ENCODE results near the gene DCLK2. TPM values are rescaled to one million over a fixed set of nuclear protein-coding genes. Genes with fewer than 3 reads are reported as not detected.

Gene DCLK2
- total and polyA plus RNA-seq, 12 donors = 4.1 to 33.4 (median 16.7) TPM

DNA sequence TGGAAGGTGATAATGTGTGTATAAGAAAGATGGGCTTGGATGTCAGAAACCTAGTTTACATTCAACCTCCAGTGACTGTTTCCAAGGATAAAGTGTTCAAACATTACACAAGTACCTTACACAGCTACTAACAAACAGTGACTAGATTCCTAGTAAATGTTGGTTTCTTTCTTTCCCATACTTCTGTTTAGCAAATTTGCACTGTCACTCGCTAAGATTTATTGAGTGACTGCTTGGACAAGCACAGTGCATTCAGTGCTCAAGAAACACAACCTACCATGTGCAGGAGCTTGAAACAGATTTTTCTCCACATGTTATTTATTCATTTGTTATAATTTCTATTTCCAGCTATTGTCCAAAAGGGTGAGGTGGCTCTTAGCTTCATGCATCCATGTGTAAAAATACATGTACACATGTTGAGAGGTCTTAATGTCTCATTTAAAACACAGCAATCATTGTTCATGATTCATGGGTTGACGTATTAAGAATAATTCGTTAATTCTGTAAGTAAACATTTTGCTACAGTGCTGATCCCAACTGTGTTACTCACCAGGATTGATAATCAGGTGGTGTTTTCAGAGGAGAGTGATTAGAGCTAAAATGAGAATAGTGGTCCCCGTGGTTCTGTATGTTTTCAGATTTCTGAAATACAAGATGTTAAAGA is 153.0 kb downstream of the DCLK2 start:
- Histone ChIP-seq H3K36me3 (peaks cover 0 to 43% (median 0%) of the 10 kb centered on the region in 9 donors), H3K27ac (peak overlapping the region in 2 of 10 donors; percentile 7 to 47), H3K4me3 (no peak overlapping the region), H3K4me1 (peaks cover 2 to 56% (median 28%) of the 10 kb centered on the region in 9 donors), H3K9me3 (no peaks in the 10 kb centered on the region), H3K27me3 (no peaks in the 10 kb centered on the region)
- intact Hi-C loops (cut with DNase I) = loop anchor here in 1 of 10 donors (10.0 kb wide), 1 partner anchor 416 kb away; the partner anchor contains the start of gene IQCM
- no peak for DNase-seq
- 83 to 84% methylated on average over 4 of the region's 4 CpGs for WGBS, 2 donors
- no peak for ATAC-seq
- no peak for TF ChIP-seq CTCF (IDR thresholded peaks at IDR 0.05)

DNA sequence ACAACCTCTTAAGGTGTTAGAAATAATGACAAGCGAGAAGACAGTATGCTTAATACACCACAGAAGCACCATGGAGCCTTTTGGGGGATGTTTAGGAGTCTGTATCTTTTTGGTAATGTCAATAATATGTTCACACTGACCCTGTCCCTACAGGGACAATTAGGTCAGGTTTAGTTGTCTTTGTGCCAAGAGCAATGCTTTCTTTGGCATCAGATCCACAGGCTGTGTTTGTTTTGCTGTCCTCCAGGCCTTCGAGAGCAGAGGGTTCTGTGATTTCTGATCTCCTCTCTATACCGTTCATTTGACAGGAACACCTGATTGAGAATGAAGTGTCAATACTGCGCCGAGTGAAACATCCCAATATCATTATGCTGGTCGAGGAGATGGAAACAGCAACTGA is 153.8 kb downstream of the DCLK2 start:
- peaks cover 0 to 43% (median 0%) of the 10 kb centered on the region in 9 donors for H3K36me3 ChIP-seq
- peaks cover 2 to 55% (median 28%) of the 10 kb centered on the region in 9 donors for H3K4me1 ChIP-seq
- no peak for TF ChIP-seq CTCF (IDR thresholded peaks at IDR 0.05)
- peak overlapping the region in 4 of 10 donors; percentile 3 to 47 (median 22) for H3K27ac ChIP-seq
- DNase-seq = peak in 1 of 2 donors; percentile 32
- peak in 7 of 8 donors; percentile 53 to 77 (median 66) for ATAC-seq
- 43 to 46% methylated on average over 6 of the region's 6 CpGs for WGBS, 2 donors
- no peaks in the 10 kb centered on the region for H3K27me3 ChIP-seq
- H3K4me3 ChIP-seq = no peak overlapping the region
- H3K9me3 ChIP-seq = no peaks in the 10 kb centered on the region
- intact Hi-C loops (cut with DNase I) = loop anchor here in 1 of 10 donors (10.0 kb wide), 1 partner anchor 417 kb away; the partner anchor contains the start of gene IQCM

- no peak for DNase-seq
- no peak overlapping the region for H3K27ac ChIP-seq
- 92 to 94% methylated on average over 5 of the region's 5 CpGs for WGBS, 2 donors
Measured at GRCh38 chr4:150234246-150234645, 156.0 kb downstream of the DCLK2 start.

DNA sequence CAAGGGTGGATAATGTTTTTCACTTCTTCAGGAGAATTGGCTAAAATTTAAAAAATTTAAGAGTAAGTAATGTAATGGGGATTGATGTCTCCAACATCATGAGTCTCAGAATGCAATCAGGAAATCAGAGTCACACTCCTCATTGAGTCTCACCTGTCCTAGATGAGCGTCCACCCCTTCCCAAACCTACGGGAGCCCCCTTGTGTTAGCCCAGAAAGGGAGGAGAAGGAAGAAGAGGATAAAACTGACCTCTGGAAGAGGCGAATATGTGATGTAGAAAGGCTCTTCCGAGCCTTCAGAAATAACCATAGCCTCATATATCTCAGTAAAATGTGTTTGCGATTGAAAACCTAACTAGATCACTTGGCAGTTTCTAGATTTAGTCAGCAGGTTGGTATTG is 157.1 kb downstream of the DCLK2 start:
- no peak for TF ChIP-seq CTCF (IDR thresholded peaks at IDR 0.05)
- ATAC-seq = no peak
- Histone ChIP-seq H3K4me3 (no peak overlapping the region), H3K27ac (no peak overlapping the region), H3K4me1 (peaks cover 2 to 43% (median 16%) of the 10 kb centered on the region in 9 donors), H3K27me3 (no peaks in the 10 kb centered on the region), H3K9me3 (no peaks in the 10 kb centered on the region), H3K36me3 (peaks cover 0 to 49% (median 0%) of the 10 kb centered on the region in 9 donors)
- WGBS, 2 donors = 92 to 95% methylated on average over 5 of the region's 5 CpGs
- no peak for DNase-seq
- intact Hi-C loops (cut with DNase I) = loop anchor here in 1 of 10 donors (10.0 kb wide), 1 partner anchor 421 kb away; the partner anchor contains the start of gene IQCM

More at GRCh38 chr4:150234246-150234645, 156.0 kb downstream of the DCLK2 start:
- intact Hi-C loops (cut with DNase I) = loop anchor here in 1 of 10 donors (10.0 kb wide), 1 partner anchor 419 kb away; the partner anchor contains the start of gene IQCM
- Histone ChIP-seq H3K9me3 (no peaks in the 10 kb centered on the region), H3K4me3 (no peak overlapping the region), H3K36me3 (peaks cover 0 to 43% (median 0%) of the 10 kb centered on the region in 9 donors), H3K27me3 (no peaks in the 10 kb centered on the region), H3K4me1 (peaks cover 2 to 54% (median 25%) of the 10 kb centered on the region in 9 donors)
- no peak for TF ChIP-seq CTCF (IDR thresholded peaks at IDR 0.05)
- no peak for ATAC-seq

Measured in heart right ventricle (tissue), 16 donors.